GM21786 (cell line): ENCODE data around the gene CERS5.

Experiments
- ATAC-seq: cut with Tn5 transposase; IDR thresholded peaks from one replicate; pipeline ENCODE4 v1.9.1; 2021; ENCODE audit not compliant: unreplicated experiment

CERS5 gene

GRCh38 chr12:50082644-50083043, 84.5 kb downstream of the CERS5 start:
- no peak for ATAC-seq

- no peak for ATAC-seq
These were observed 85.9 kb downstream of the CERS5 start for GRCh38 chr12:50081096-50081808.

GRCh38 chr12:50079771-50080170, 87.4 kb downstream of the CERS5 start:
- ATAC-seq, result no peak
